HG03571 (cell line): Measurements from ENCODE around the gene ZNF75A.

ENCODE experiments used
- ATAC-seq: cut with Tn5 transposase; IDR thresholded peaks from one replicate; pipeline ENCODE4 v1.9.1; 2021; ENCODE audit not compliant: unreplicated experiment

The ZNF75A gene

GRCh38 chr16:3364774-3365427 lies 59.6 kb downstream of the ZNF75A start:
- ATAC-seq, result peak; percentile 61
